Spleen (tissue), 13 donors: Measurements from ENCODE around the gene PRR4. TPM values are rescaled to one million over a fixed set of nuclear protein-coding genes. Genes with fewer than 3 reads are reported as not detected.

ENCODE experiments used
- DNase-seq: peaks from one replicate; pipeline ENCODE4 v3.0.0-alpha.2; 2020
- H3K27ac ChIP-seq, 8 donors: fragments of 200-600 bp; sonication (generic) in 7 of 8; 1 replicate in 4 of 8; 2 replicates in 4 of 8; pipeline versions ENCODE4 v1.5.0 to v1.8.0; 2016 to 2021; ENCODE audit warnings: inconsistent platforms in 4 of 8, mild to moderate bottlenecking in 4 of 8, moderate library complexity in 1 of 8
- H3K27me3 ChIP-seq, 7 donors: fragments of 200-600 bp; sonication (generic) in 6 of 7; replicated peaks in 1 of 7; 1 replicate in 4 of 7; 2 replicates in 3 of 7; pipeline versions ENCODE4 v1.5.0 to v1.8.0; 2016 to 2021; ENCODE audit warnings: inconsistent platforms in 3 of 7, mild to moderate bottlenecking in 1 of 7
- H3K36me3 ChIP-seq, 6 donors: fragments of 200-600 bp; sonication (generic) in 5 of 6; 1 replicate in 4 of 6; 2 replicates in 2 of 6; pipeline versions ENCODE4 v1.5.0 to v1.8.0; 2016 to 2021; ENCODE audit warnings: inconsistent platforms in 2 of 6
- H3K4me1 ChIP-seq, 6 donors: fragments of 200-600 bp; sonication (generic) in 5 of 6; 1 replicate in 3 of 6; 2 replicates in 3 of 6; pipeline versions ENCODE4 v1.5.0 to v1.8.0; 2016 to 2021; ENCODE audit warnings: inconsistent platforms in 3 of 6
- H3K4me3 ChIP-seq, 8 donors: fragments of 200-600 bp; sonication (generic) in 7 of 8; 1 replicate in 4 of 8; 2 replicates in 4 of 8; pipeline versions ENCODE4 v1.5.0 to v1.8.0; 2016 to 2021; ENCODE audit warnings: inconsistent platforms in 4 of 8, mild to moderate bottlenecking in 4 of 8, moderate library complexity in 2 of 8
- H3K9me3 ChIP-seq, 8 donors: fragments of 200-600 bp; sonication (generic) in 7 of 8; 1 replicate in 4 of 8; 2 replicates in 4 of 8; pipeline versions ENCODE4 v1.5.0 to v1.8.0; 2016 to 2021; ENCODE audit warnings: inconsistent platforms in 4 of 8
- CTCF ChIP-seq, 11 experiments: fragments of 200-600 bp in 7 of 11; fragments of 450-650 bp in 4 of 11; sonication (generic) in 4 of 11; IDR thresholded peaks in 8 of 11; conservative IDR thresholded peaks in 3 of 11; 1 replicate in 7 of 11; 2 replicates in 4 of 11; pipeline versions ENCODE4 v1.4.0 to v1.8.0; 2016 to 2021; ENCODE audit warnings: antibody characterized with exemption in 11 of 11, inconsistent platforms in 4 of 11, mild to moderate bottlenecking in 1 of 11
- POLR2A ChIP-seq, 3 donors: fragments of 450-650 bp; IDR thresholded peaks; one replicate each; pipeline ENCODE4 v1.5.1; 2017; ENCODE audit warnings: antibody characterized with exemption in 3 of 3, mild to moderate bottlenecking in 1 of 3
- POLR2AphosphoS5 ChIP-seq, 3 donors: sonication (generic); formaldehyde crosslinking; IDR thresholded peaks; one replicate each; pipeline ENCODE4 v1.5.1; 2017; ENCODE audit warnings: antibody characterized with exemption in 3 of 3
- WGBS, 5 donors: extraction: QIAGEN DNeasy Blood & Tissue Kit in 3 of 5; methylation state at CpG; one replicate each; pipeline versions ENCODE4 v1.1.5 to v1.1.7; 2013 to 2018; 5-methylcytosine and 5-hydroxymethylcytosine counted together
- intact Hi-C: fragments of 100-400 bp; cut with DNase I; formaldehyde crosslinking; loops from one replicate; pipeline ENCODE4 v1.15.0; 2023; ENCODE audit warnings: low total_unique reads
- long read RNA-seq, 2 donors: transcript quantifications; one replicate each; lab custom pipeline, GENCODE V29; 2026
- polyA plus RNA-seq, 3 donors: library from polyadenylated mRNA; stranded (reverse); fragments of 200-250 nt; gene quantifications; one replicate each; pipeline ENCODE4 v1.2.1, GENCODE V29; 2013
- total RNA-seq, 7 donors: library from RNA; depleted of rRNA in 3 of 7; stranded (reverse); fragments of >200 nt in 3 of 7; fragmentation: NEBNext Ultra II Directional in 4 of 7; extraction: Animal tissue kit (Norgen Biotek cat#: 25700) in 4 of 7; gene quantifications; one replicate each; pipeline versions ENCODE4 v1.1.0 to v1.2.1, GENCODE V29; 2016 to 2021
- donor health status: healthy with polysubstance abuse.
- donor health status: DM: no; HTN: no; CAD: no; lungs with moderate emphysema.
- donor health status: DM: no; HTN: no; CAD: no.
- donor health status: Bipolar disorder and iron deficiency.
- donor health status: healthy.
- donor health status: DM: no; HTN: no; CAD: no.
- donor health status: DM: yes; HTN: yes; CAD: no.

Gene PRR4, protein sequence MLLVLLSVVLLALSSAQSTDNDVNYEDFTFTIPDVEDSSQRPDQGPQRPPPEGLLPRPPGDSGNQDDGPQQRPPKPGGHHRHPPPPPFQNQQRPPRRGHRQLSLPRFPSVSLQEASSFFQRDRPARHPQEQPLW
- total RNA-seq (10 to 100 TPM in 1 of 7 donors, 1 to 10 TPM in 6; 1.2 to 12.0 (median 3.9) TPM), polyA plus RNA-seq (1 to 10 TPM; 3.0 to 4.7 (median 3.6) TPM)
- long read RNA-seq, donor 1: 0 reads
- long read RNA-seq, donor 2: 0 reads

GRCh38 chr12:10849425-10849878 is at the start of gene PRR4:
PRR4 (minus strand) TSS chr12:10849475; CDS start chr12:10849437, 38 bp downstream.
- TF ChIP-seq CTCF (IDR thresholded peaks at IDR 0.05 in 8 of 11, conservative IDR thresholded peaks at IDR 0.05 in 3 of 11) (no peak), POLR2AphosphoS5 (IDR thresholded peaks at IDR 0.05) (no peak), POLR2A (IDR thresholded peaks at IDR 0.05) (no peak)
- no peaks in the 10 kb centered on the region for H3K27me3 ChIP-seq
- H3K36me3 ChIP-seq: peaks cover 0 to 45% (median 4%) of the 10 kb centered on the region in 6 donors
- 62 to 82% (median 74%) methylated on average over 4 of the region's 4 CpGs for WGBS, 5 donors
- H3K9me3 ChIP-seq: no peaks in the 10 kb centered on the region
- H3K4me1 ChIP-seq: no peaks in the 10 kb centered on the region
- intact Hi-C loops: no loop called here
- DNase-seq: no peak
- H3K27ac ChIP-seq: no peak within 1 kb of the TSS
- no peak within 1 kb of the TSS for H3K4me3 ChIP-seq

- H3K27ac ChIP-seq: no peak overlapping the region
- intact Hi-C loops: no loop called here
- H3K4me1 ChIP-seq: no peaks in the 10 kb centered on the region
- peaks cover 0 to 9% (median 0%) of the 10 kb centered on the region in 6 donors for H3K36me3 ChIP-seq
- DNase-seq: no peak
- 95 to 97% (median 96%) methylated on average over 5 of the region's 5 CpGs for WGBS, 5 donors
- no peaks in the 10 kb centered on the region for H3K27me3 ChIP-seq
- H3K4me3 ChIP-seq: no peak overlapping the region
- H3K9me3 ChIP-seq: peaks cover 0 to 8% (median 2%) of the 10 kb centered on the region in 8 donors
- no peak for TF ChIP-seq CTCF (IDR thresholded peaks at IDR 0.05 in 8 of 11, conservative IDR thresholded peaks at IDR 0.05 in 3 of 11)
- TF ChIP-seq POLR2AphosphoS5 (IDR thresholded peaks at IDR 0.05): no peak
- no peak for TF ChIP-seq POLR2A (IDR thresholded peaks at IDR 0.05)
These were observed 47.6 kb upstream of the PRR4 start for GRCh38 chr12:10896854-10897253.

GRCh38 chr12:10891937-10892336 is 42.7 kb upstream of the PRR4 start:
- peaks cover 0 to under 1% (median 0%) of the 10 kb centered on the region in 6 donors for H3K4me1 ChIP-seq

More at GRCh38 chr12:10891937-10892336, 42.7 kb upstream of the PRR4 start:
- no peak overlapping the region for H3K4me3 ChIP-seq
- no peaks in the 10 kb centered on the region for H3K9me3 ChIP-seq
- TF ChIP-seq CTCF (IDR thresholded peaks at IDR 0.05 in 8 of 11, conservative IDR thresholded peaks at IDR 0.05 in 3 of 11) (no peak), POLR2A (IDR thresholded peaks at IDR 0.05) (no peak), POLR2AphosphoS5 (IDR thresholded peaks at IDR 0.05) (no peak)
- intact Hi-C loops: no loop called here
- DNase-seq: no peak
- H3K36me3 ChIP-seq: peaks cover 0 to 5% (median 0%) of the 10 kb centered on the region in 6 donors
- 88 to 100% (median 98%) methylated on average over 2 of the region's 2 CpGs for WGBS, 5 donors
- no peaks in the 10 kb centered on the region for H3K27me3 ChIP-seq
- no peak overlapping the region for H3K27ac ChIP-seq
